Retinal pigment epithelial cell (primary cell): ENCODE results near the gene TMUB1.
A peak's percentile ranks its signal among the peaks of the same experiment; 100 is the strongest.

Experiments used
- DNase-seq: peaks from one replicate; pipeline ENCODE4 v3.0.0-alpha.2; 2010; ENCODE audit warnings: low read depth
- H3K4me3 ChIP-seq: 2 replicates; pipeline ENCODE4 v1.5.1; 2011; ENCODE audit warnings: mild to moderate bottlenecking, low read length, control low read depth, moderate library complexity
- TF ChIP-seq, protein P1 (sequence below): conservative IDR thresholded peaks from 2 replicates; pipeline ENCODE4 v1.5.1; 2011; ENCODE audit warnings: low read depth, low read length, control low read depth, inconsistent platforms

The TMUB1 gene, protein sequence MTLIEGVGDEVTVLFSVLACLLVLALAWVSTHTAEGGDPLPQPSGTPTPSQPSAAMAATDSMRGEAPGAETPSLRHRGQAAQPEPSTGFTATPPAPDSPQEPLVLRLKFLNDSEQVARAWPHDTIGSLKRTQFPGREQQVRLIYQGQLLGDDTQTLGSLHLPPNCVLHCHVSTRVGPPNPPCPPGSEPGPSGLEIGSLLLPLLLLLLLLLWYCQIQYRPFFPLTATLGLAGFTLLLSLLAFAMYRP

DNA sequence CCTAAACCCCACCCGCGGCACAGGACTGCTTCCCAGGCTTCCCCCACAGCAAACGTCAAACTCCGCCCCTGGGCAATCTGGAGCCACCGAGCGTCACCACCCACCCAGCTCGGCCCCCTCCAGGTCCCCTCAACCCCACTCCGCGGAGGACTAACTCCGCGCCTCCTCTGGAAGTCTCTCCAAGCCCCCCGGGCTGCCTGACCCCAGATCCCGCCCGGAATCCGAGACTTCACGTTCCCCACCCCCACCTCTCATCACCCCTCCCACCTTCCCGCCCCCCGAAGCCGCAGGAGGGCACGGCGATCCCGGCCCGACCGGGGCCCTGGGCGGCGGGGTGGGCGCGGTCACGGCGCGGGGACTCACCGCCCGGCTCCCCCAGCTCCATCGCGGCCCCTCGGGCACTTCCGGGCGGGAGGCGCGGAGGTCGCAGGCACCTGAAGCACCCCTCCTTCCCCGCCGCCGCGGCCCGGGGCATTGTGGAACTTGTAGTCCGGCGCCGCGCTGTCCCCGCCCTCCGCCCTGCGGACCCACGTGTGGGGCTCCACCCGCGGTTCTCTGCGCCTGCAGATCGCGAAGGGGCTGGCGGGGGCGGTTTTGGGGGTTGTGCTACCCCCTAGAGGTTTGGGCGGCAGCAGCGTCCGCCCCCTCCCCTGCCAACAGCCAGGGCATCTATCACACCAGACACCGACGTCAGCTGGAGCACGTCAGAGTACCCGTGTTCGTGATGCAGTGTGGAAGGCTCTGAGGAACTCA, at the start of gene TMUB1:
TMUB1 (minus strand) TSS at position 423 of the 753 bp plus-strand sequence. CDS start 930 bp downstream, outside the sequence.
- TF ChIP-seq, protein P1, sequence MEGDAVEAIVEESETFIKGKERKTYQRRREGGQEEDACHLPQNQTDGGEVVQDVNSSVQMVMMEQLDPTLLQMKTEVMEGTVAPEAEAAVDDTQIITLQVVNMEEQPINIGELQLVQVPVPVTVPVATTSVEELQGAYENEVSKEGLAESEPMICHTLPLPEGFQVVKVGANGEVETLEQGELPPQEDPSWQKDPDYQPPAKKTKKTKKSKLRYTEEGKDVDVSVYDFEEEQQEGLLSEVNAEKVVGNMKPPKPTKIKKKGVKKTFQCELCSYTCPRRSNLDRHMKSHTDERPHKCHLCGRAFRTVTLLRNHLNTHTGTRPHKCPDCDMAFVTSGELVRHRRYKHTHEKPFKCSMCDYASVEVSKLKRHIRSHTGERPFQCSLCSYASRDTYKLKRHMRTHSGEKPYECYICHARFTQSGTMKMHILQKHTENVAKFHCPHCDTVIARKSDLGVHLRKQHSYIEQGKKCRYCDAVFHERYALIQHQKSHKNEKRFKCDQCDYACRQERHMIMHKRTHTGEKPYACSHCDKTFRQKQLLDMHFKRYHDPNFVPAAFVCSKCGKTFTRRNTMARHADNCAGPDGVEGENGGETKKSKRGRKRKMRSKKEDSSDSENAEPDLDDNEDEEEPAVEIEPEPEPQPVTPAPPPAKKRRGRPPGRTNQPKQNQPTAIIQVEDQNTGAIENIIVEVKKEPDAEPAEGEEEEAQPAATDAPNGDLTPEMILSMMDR = no peak
- H3K4me3 ChIP-seq = peak within 1 kb of the TSS; percentile 72
- DNase-seq = no peak

DNA sequence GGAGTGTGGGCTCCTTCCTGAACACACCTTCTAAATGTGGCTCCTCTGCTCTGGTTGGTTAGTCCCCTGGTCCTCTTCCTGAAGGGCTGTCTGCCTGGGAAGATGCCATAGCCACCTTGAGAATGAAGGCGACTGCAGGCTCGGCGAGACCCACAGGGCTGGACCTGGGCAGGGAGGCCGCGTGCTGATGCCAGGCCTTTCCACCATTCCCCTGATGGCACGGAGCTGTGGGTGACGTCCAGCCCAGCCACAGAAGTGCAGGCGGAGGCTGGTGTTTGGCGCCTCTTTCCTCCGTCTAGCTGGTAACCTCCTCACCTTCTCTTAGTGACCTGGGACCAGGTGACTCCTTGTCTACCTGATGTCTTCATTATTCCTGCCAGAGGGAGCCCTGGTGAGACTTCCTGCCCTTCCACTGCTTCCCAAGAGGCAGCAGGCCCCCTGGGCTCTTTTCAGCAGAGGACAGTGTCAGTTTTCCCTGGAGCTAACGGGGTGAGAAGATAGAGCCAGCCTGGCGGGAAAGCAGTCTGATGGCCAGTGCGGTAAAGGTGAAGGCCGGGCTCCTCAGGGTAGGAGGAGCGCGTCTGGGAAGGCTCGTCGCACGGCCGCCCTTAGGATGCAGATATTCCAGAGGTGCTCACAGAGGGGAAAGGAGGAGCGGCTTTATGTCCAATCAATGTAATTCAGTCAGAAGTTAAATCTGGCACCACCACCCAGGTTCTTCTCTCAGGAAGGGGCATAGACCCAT, 49.3 kb upstream of the TMUB1 start:
- TF ChIP-seq, protein P1 = no peak
- no peak for DNase-seq
- H3K4me3 ChIP-seq = no peak overlapping the region

DNA sequence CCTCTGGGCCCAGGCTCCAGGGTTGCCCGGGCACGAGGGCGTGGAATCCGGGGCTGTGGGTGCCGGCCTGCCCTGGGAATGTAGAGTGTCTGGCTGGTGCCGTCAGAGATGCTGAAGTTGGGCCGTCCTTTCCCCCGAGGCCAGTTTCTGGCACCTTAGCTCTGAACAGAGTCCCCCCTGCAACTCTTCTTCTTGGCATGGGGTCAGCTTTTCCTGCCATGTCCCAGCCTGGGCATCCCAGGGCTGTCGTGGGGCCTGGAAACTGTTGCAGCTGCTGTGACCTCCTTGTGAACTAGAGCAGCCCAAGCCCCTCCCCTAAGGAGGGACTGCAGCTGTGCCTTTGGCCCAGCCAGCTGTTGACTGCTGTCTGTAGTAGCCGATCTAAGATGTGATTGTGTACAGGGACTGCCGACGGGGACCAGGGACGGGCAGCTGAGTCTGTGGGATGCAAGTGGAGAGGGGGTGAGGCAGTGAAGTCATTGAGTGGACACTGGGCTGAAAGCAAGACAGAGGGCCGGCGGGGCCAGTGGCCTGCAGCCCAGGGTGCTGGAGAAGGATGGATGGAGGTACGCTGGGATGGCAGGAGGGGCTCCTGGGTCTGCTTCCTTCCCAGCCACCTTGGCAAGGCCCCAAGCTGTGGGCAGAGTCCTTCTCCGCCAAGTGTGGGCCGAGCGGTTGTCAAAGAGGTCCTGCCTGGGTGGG, 48.5 kb upstream of the TMUB1 start:
- no peak for DNase-seq
- TF ChIP-seq, protein P1 = no peak
- no peak overlapping the region for H3K4me3 ChIP-seq

- no peak overlapping the region for H3K4me3 ChIP-seq
- TF ChIP-seq, protein P1 = no peak
- DNase-seq = no peak
Measured at GRCh38 chr7:151131224-151131591, 47.9 kb upstream of the TMUB1 start.

DNA sequence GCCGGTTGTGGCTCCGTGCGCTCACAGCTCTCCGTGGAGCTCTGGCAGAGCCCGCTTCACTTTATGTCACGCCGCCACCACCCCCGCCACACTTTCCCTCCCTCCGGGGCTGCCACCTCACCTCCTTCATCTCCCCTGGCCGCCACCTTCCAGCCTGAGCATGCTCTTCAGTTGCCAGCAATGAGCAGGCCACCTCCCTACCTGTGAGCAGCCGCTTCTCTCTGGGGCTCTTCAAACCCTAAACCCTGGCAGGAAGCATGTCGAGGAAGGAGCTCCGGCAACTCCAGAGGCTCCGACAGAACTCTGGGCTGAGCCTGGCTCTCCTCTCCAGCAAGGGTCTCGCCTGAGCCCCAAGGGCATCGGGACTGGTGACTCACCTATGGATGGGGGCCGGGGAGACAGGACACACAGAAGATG, 47.5 kb upstream of the TMUB1 start:
- H3K4me3 ChIP-seq = no peak overlapping the region
- TF ChIP-seq, protein P1 = no peak
- no peak for DNase-seq

- no peak for DNase-seq
- H3K4me3 ChIP-seq = no peak overlapping the region
- TF ChIP-seq, protein P1 = no peak
Measured at GRCh38 chr7:151129960-151130591, 46.8 kb upstream of the TMUB1 start.
